ENCODE results near the gene GLUL.

Gene GLUL

GRCh38 chr1:182413969-182414368 lies 22.4 kb upstream of the GLUL start:
- peaks cover 0 to 11% of the 10 kb centered on the region in 2 experiments for H3K27me3 ChIP-seq (ENCODE audit: control insufficient read depth in 1 of 2, insufficient read depth in 1 of 2, low read length in 2 of 2)
- H2BK120ac ChIP-seq (ENCODE audit: low read depth, low read length): no peak overlapping the region
- no peak overlapping the region for H2AFZ ChIP-seq (ENCODE audit: low read depth, low read length)
- 61% methylated on average over 5 of the region's 6 CpGs for WGBS
- H2AK5ac ChIP-seq (ENCODE audit: low read length, severe bottlenecking): no peak overlapping the region
- H3K27ac ChIP-seq (ENCODE audit: low read length, poor library complexity, severe bottlenecking): no peak overlapping the region
- H3K18ac ChIP-seq (ENCODE audit: low read depth in 1 of 2, low read length in 2 of 2): no peak overlapping the region
- no peak for DNase-seq
- H3K79me1 ChIP-seq (replicated peaks; ENCODE audit: low read length, poor library complexity, severe bottlenecking): no peaks in the 10 kb centered on the region
- H3K4ac ChIP-seq (ENCODE audit: low read depth in 1 of 2, low read length in 2 of 2): no peak overlapping the region
- H3K23ac ChIP-seq (ENCODE audit: low read length in 2 of 2): no peak overlapping the region
- no peak overlapping the region for H4K8ac ChIP-seq (ENCODE audit: low read length)
- no peak overlapping the region for H3K4me2 ChIP-seq (ENCODE audit: low read length, poor library complexity, severe bottlenecking)
- no peaks in the 10 kb centered on the region for H3K9me3 ChIP-seq (ENCODE audit: control insufficient read depth, low read length)
- H3K4me1 ChIP-seq (ENCODE audit: control insufficient read depth, insufficient read depth, low read depth, low read length): no peaks in the 10 kb centered on the region
- no peak overlapping the region for H4K91ac ChIP-seq (ENCODE audit: low read length)
- H2BK15ac ChIP-seq (ENCODE audit: low read depth, poor library complexity, severe bottlenecking): no peak overlapping the region
- no peak overlapping the region for H3K14ac ChIP-seq (ENCODE audit: low read length in 2 of 2)
- no peak overlapping the region for H2BK12ac ChIP-seq (ENCODE audit: low read length in 2 of 2)
- no peak overlapping the region for H3K9ac ChIP-seq (ENCODE audit: low read length)
- H3K36me3 ChIP-seq (ENCODE audit: control insufficient read depth in 1 of 2, insufficient read depth in 2 of 2, low read depth in 1 of 2, low read length in 2 of 2): no peaks in the 10 kb centered on the region
- no peak overlapping the region for H2BK5ac ChIP-seq (ENCODE audit: low read depth, low read length, poor library complexity, severe bottlenecking)
- H3K4me3 ChIP-seq (ENCODE audit: insufficient read depth in 1 of 2, low read depth in 1 of 2, low read length in 2 of 2): no peak overlapping the region

GRCh38 chr1:182413486-182413885 lies 21.9 kb upstream of the GLUL start:
- Histone ChIP-seq H2AK5ac (ENCODE audit: low read length, severe bottlenecking) (no peak overlapping the region), H2BK120ac (ENCODE audit: low read depth, low read length) (no peak overlapping the region), H3K14ac (ENCODE audit: low read length in 2 of 2) (no peak overlapping the region), H3K4me3 (ENCODE audit: insufficient read depth in 1 of 2, low read depth in 1 of 2, low read length in 2 of 2) (no peak overlapping the region), H3K27ac (ENCODE audit: low read length, poor library complexity, severe bottlenecking) (no peak overlapping the region), H3K9ac (ENCODE audit: low read length) (no peak overlapping the region), H3K4ac (ENCODE audit: low read depth in 1 of 2, low read length in 2 of 2) (no peak overlapping the region), H3K36me3 (ENCODE audit: control insufficient read depth in 1 of 2, insufficient read depth in 2 of 2, low read depth in 1 of 2, low read length in 2 of 2) (no peaks in the 10 kb centered on the region), H3K79me1 (replicated peaks; ENCODE audit: low read length, poor library complexity, severe bottlenecking) (no peaks in the 10 kb centered on the region), H2AFZ (ENCODE audit: low read depth, low read length) (no peak overlapping the region), H2BK12ac (ENCODE audit: low read length in 2 of 2) (no peak overlapping the region), H4K91ac (ENCODE audit: low read length) (no peak overlapping the region), H3K9me3 (ENCODE audit: control insufficient read depth, low read length) (no peaks in the 10 kb centered on the region), H2BK15ac (ENCODE audit: low read depth, poor library complexity, severe bottlenecking) (no peak overlapping the region), H3K4me2 (ENCODE audit: low read length, poor library complexity, severe bottlenecking) (no peak overlapping the region), H3K4me1 (ENCODE audit: control insufficient read depth, insufficient read depth, low read depth, low read length) (no peaks in the 10 kb centered on the region), H3K23ac (ENCODE audit: low read length in 2 of 2) (no peak overlapping the region), H3K27me3 (ENCODE audit: control insufficient read depth in 1 of 2, insufficient read depth in 1 of 2, low read length in 2 of 2) (peaks cover 0 to 12% of the 10 kb centered on the region in 2 experiments), H3K18ac (ENCODE audit: low read depth in 1 of 2, low read length in 2 of 2) (no peak overlapping the region), H4K8ac (ENCODE audit: low read length) (no peak overlapping the region), H2BK5ac (ENCODE audit: low read depth, low read length, poor library complexity, severe bottlenecking) (no peak overlapping the region)
- DNase-seq: no peak
- WGBS: 98% methylated on average over 3 of the region's 3 CpGs

- Histone ChIP-seq H3K27me3 (ENCODE audit: control insufficient read depth in 1 of 2, insufficient read depth in 1 of 2, low read length in 2 of 2) (peaks cover 0 to 19% of the 10 kb centered on the region in 2 experiments), H3K4me1 (ENCODE audit: control insufficient read depth, insufficient read depth, low read depth, low read length) (no peaks in the 10 kb centered on the region), H3K9ac (ENCODE audit: low read length) (no peak overlapping the region), H4K91ac (ENCODE audit: low read length) (no peak overlapping the region), H2AK5ac (ENCODE audit: low read length, severe bottlenecking) (no peak overlapping the region), H2BK12ac (ENCODE audit: low read length in 2 of 2) (no peak overlapping the region), H3K14ac (ENCODE audit: low read length in 2 of 2) (no peak overlapping the region), H3K23ac (ENCODE audit: low read length in 2 of 2) (no peak overlapping the region), H4K8ac (ENCODE audit: low read length) (no peak overlapping the region), H3K4me2 (ENCODE audit: low read length, poor library complexity, severe bottlenecking) (no peak overlapping the region), H3K4me3 (ENCODE audit: insufficient read depth in 1 of 2, low read depth in 1 of 2, low read length in 2 of 2) (no peak overlapping the region), H2BK5ac (ENCODE audit: low read depth, low read length, poor library complexity, severe bottlenecking) (no peak overlapping the region), H3K18ac (ENCODE audit: low read depth in 1 of 2, low read length in 2 of 2) (no peak overlapping the region), H3K79me1 (replicated peaks; ENCODE audit: low read length, poor library complexity, severe bottlenecking) (no peaks in the 10 kb centered on the region), H3K36me3 (ENCODE audit: control insufficient read depth in 1 of 2, insufficient read depth in 2 of 2, low read depth in 1 of 2, low read length in 2 of 2) (no peaks in the 10 kb centered on the region), H2AFZ (ENCODE audit: low read depth, low read length) (no peak overlapping the region), H3K27ac (ENCODE audit: low read length, poor library complexity, severe bottlenecking) (no peak overlapping the region), H3K4ac (ENCODE audit: low read depth in 1 of 2, low read length in 2 of 2) (no peak overlapping the region), H2BK120ac (ENCODE audit: low read depth, low read length) (no peak overlapping the region), H2BK15ac (ENCODE audit: low read depth, poor library complexity, severe bottlenecking) (no peak overlapping the region), H3K9me3 (ENCODE audit: control insufficient read depth, low read length) (no peaks in the 10 kb centered on the region)
- DNase-seq: no peak
- 73% methylated on average over 1 of the region's 1 CpG for WGBS
Observed at GRCh38 chr1:182410620-182411273, 19.2 kb upstream of the GLUL start.

GRCh38 chr1:182410138-182410537 lies 18.5 kb upstream of the GLUL start:
- Histone ChIP-seq H3K79me1 (replicated peaks; ENCODE audit: low read length, poor library complexity, severe bottlenecking) (no peaks in the 10 kb centered on the region), H2BK15ac (ENCODE audit: low read depth, poor library complexity, severe bottlenecking) (no peak overlapping the region), H3K18ac (ENCODE audit: low read depth in 1 of 2, low read length in 2 of 2) (no peak overlapping the region), H3K27ac (ENCODE audit: low read length, poor library complexity, severe bottlenecking) (no peak overlapping the region), H3K36me3 (ENCODE audit: control insufficient read depth in 1 of 2, insufficient read depth in 2 of 2, low read depth in 1 of 2, low read length in 2 of 2) (no peaks in the 10 kb centered on the region), H3K9me3 (ENCODE audit: control insufficient read depth, low read length) (no peaks in the 10 kb centered on the region), H3K4ac (ENCODE audit: low read depth in 1 of 2, low read length in 2 of 2) (no peak overlapping the region), H3K14ac (ENCODE audit: low read length in 2 of 2) (no peak overlapping the region), H3K9ac (ENCODE audit: low read length) (no peak overlapping the region), H2AFZ (ENCODE audit: low read depth, low read length) (no peak overlapping the region), H2BK12ac (ENCODE audit: low read length in 2 of 2) (no peak overlapping the region), H2BK5ac (ENCODE audit: low read depth, low read length, poor library complexity, severe bottlenecking) (no peak overlapping the region), H4K91ac (ENCODE audit: low read length) (no peak overlapping the region), H3K4me2 (ENCODE audit: low read length, poor library complexity, severe bottlenecking) (no peak overlapping the region), H4K8ac (ENCODE audit: low read length) (no peak overlapping the region), H3K4me3 (ENCODE audit: insufficient read depth in 1 of 2, low read depth in 1 of 2, low read length in 2 of 2) (no peak overlapping the region), H3K4me1 (ENCODE audit: control insufficient read depth, insufficient read depth, low read depth, low read length) (no peaks in the 10 kb centered on the region), H3K27me3 (ENCODE audit: control insufficient read depth in 1 of 2, insufficient read depth in 1 of 2, low read length in 2 of 2) (peaks cover 0 to 15% of the 10 kb centered on the region in 2 experiments), H2AK5ac (ENCODE audit: low read length, severe bottlenecking) (no peak overlapping the region), H3K23ac (ENCODE audit: low read length in 2 of 2) (no peak overlapping the region), H2BK120ac (ENCODE audit: low read depth, low read length) (no peak overlapping the region)
- WGBS: 74% methylated on average over 4 of the region's 4 CpGs
- no peak for DNase-seq

All from mesenchymal stem cell (in vitro differentiated cells and primary cell).